NT2/D1 (cell line): ENCODE measurements around the gene SLA2.

Experiments used
- SUZ12 ChIP-seq: IDR thresholded peaks from 2 replicates; pipeline ENCODE4 v1.6.1; 2011; ENCODE audit not compliant: insufficient read length, insufficient read depth; ENCODE audit errors: extremely low read depth
- YY1 ChIP-seq: IDR thresholded peaks from 2 replicates; pipeline ENCODE4 v1.6.1; 2011; ENCODE audit not compliant: insufficient read length, insufficient read depth

GRCh38 chr20:36688630-36689029 lies 42.6 kb upstream of the SLA2 start:
- TF ChIP-seq YY1 (no peak), SUZ12 (no peak)
